Activated T-helper 17 cell treated with anti-CD3 and anti-CD28 coated beads, Interleukin-2, amount 50 U/mL, for 72 hours (primary cell): ENCODE data around the gene CDA. TPM values are rescaled to one million over a fixed set of nuclear protein-coding genes. Genes with fewer than 3 reads are reported as not detected.
A peak's percentile ranks its signal among the peaks of the same experiment; 100 is the strongest.

Experiments
- ATAC-seq: fragments of 150-1000 bp; cut with Tn5 transposase; replicated peaks from 2 replicates; pipeline ENCODE4 v1.10.0; 2021; ENCODE audit warnings: mild to moderate bottlenecking, moderate library complexity
- H3K27ac Mint-ChIP-seq: one replicate; pipeline ENCODE4 v1.8.0; 2022; ENCODE audit warnings: mixed read lengths
- H3K27me3 Mint-ChIP-seq: one replicate; pipeline ENCODE4 v1.8.0; 2022; ENCODE audit warnings: mixed read lengths
- H3K36me3 Mint-ChIP-seq: one replicate; pipeline ENCODE4 v1.8.0; 2022; ENCODE audit warnings: low read depth, mild to moderate bottlenecking, mixed read lengths
- H3K4me1 Mint-ChIP-seq: one replicate; pipeline ENCODE4 v1.8.0; 2022; ENCODE audit warnings: mixed read lengths
- H3K4me3 Mint-ChIP-seq: one replicate; pipeline ENCODE4 v1.8.0; 2022; ENCODE audit warnings: mild to moderate bottlenecking, mixed read lengths
- H3K9me3 Mint-ChIP-seq: one replicate; pipeline ENCODE4 v1.8.0; 2022; ENCODE audit warnings: mixed read lengths
- total RNA-seq, 2 donors: library from RNA; stranded (reverse); gene quantifications; one replicate each; pipeline ENCODE4 v1.2.3, GENCODE V29; 2022

CDA gene
- total RNA-seq, 2 donors from 2014 or later = not detected

GRCh38 chr1:20574686-20575540 lies 14.0 kb upstream of the CDA start:
- peaks cover 41% of the 10 kb centered on the region for H3K27me3 Mint-ChIP-seq

GRCh38 chr1:20575541-20576336 lies 13.2 kb upstream of the CDA start:
- no peaks in the 10 kb centered on the region for H3K4me1 Mint-ChIP-seq
- H3K27me3 Mint-ChIP-seq = peaks cover 36% of the 10 kb centered on the region
- no peak for ATAC-seq
- no peak overlapping the region for H3K27ac Mint-ChIP-seq
- no peaks in the 10 kb centered on the region for H3K36me3 Mint-ChIP-seq
- H3K4me3 Mint-ChIP-seq = no peak overlapping the region
- no peaks in the 10 kb centered on the region for H3K9me3 Mint-ChIP-seq

More at GRCh38 chr1:20574686-20575540, 14.0 kb upstream of the CDA start:
- no peaks in the 10 kb centered on the region for H3K4me1 Mint-ChIP-seq
- no peaks in the 10 kb centered on the region for H3K36me3 Mint-ChIP-seq
- ATAC-seq = peak; percentile 52
- no peaks in the 10 kb centered on the region for H3K9me3 Mint-ChIP-seq
- no peak overlapping the region for H3K27ac Mint-ChIP-seq
- H3K4me3 Mint-ChIP-seq = no peak overlapping the region

- Mint-ChIP-seq H3K4me3 (no peak overlapping the region), H3K36me3 (no peaks in the 10 kb centered on the region), H3K27me3 (peaks cover 29% of the 10 kb centered on the region), H3K4me1 (no peaks in the 10 kb centered on the region), H3K9me3 (no peaks in the 10 kb centered on the region), H3K27ac (no peak overlapping the region)
- ATAC-seq = peak; percentile 46
Observed at GRCh38 chr1:20578062-20578461, 10.8 kb upstream of the CDA start.

- ATAC-seq = no peak
- H3K4me1 Mint-ChIP-seq = no peaks in the 10 kb centered on the region
- no peak overlapping the region for H3K27ac Mint-ChIP-seq
- no peaks in the 10 kb centered on the region for H3K9me3 Mint-ChIP-seq
- H3K36me3 Mint-ChIP-seq = no peaks in the 10 kb centered on the region
- peaks cover 22% of the 10 kb centered on the region for H3K27me3 Mint-ChIP-seq
- H3K4me3 Mint-ChIP-seq = no peak overlapping the region
Observed at GRCh38 chr1:20578721-20579395, 10.0 kb upstream of the CDA start.

GRCh38 chr1:20584890-20585289 lies 4.0 kb upstream of the CDA start:
- Mint-ChIP-seq H3K36me3 (no peaks in the 10 kb centered on the region), H3K4me1 (no peaks in the 10 kb centered on the region), H3K27me3 (peaks cover 30% of the 10 kb centered on the region), H3K9me3 (no peaks in the 10 kb centered on the region), H3K4me3 (no peak overlapping the region), H3K27ac (no peak overlapping the region)
- no peak for ATAC-seq

GRCh38 chr1:20586953-20587660 lies 1.8 kb upstream of the CDA start:
- no peak overlapping the region for H3K4me3 Mint-ChIP-seq
- H3K27ac Mint-ChIP-seq = no peak overlapping the region
- ATAC-seq = no peak
- H3K27me3 Mint-ChIP-seq = peaks cover 43% of the 10 kb centered on the region
- H3K9me3 Mint-ChIP-seq = no peaks in the 10 kb centered on the region
- no peaks in the 10 kb centered on the region for H3K36me3 Mint-ChIP-seq
- no peaks in the 10 kb centered on the region for H3K4me1 Mint-ChIP-seq

- Mint-ChIP-seq H3K27ac (no peak overlapping the region), H3K4me1 (no peaks in the 10 kb centered on the region), H3K9me3 (no peaks in the 10 kb centered on the region), H3K27me3 (peaks cover 47% of the 10 kb centered on the region), H3K4me3 (no peak overlapping the region), H3K36me3 (no peaks in the 10 kb centered on the region)
- no peak for ATAC-seq
Observed at GRCh38 chr1:20587661-20588053, 1.2 kb upstream of the CDA start.

GRCh38 chr1:20589331-20590278 lies 708 bp downstream of the CDA start:
- H3K36me3 Mint-ChIP-seq = no peaks in the 10 kb centered on the region
- no peak overlapping the region for H3K27ac Mint-ChIP-seq
- no peaks in the 10 kb centered on the region for H3K4me1 Mint-ChIP-seq
- no peaks in the 10 kb centered on the region for H3K9me3 Mint-ChIP-seq
- peaks cover 46% of the 10 kb centered on the region for H3K27me3 Mint-ChIP-seq
- no peak for ATAC-seq
- no peak overlapping the region for H3K4me3 Mint-ChIP-seq

- Mint-ChIP-seq H3K9me3 (no peaks in the 10 kb centered on the region), H3K36me3 (no peaks in the 10 kb centered on the region), H3K4me3 (no peak overlapping the region), H3K27me3 (peaks cover 46% of the 10 kb centered on the region), H3K27ac (no peak overlapping the region), H3K4me1 (no peaks in the 10 kb centered on the region)
- ATAC-seq = no peak
Observed at GRCh38 chr1:20590306-20590777, 1.4 kb downstream of the CDA start.

GRCh38 chr1:20593756-20594155 lies 4.9 kb downstream of the CDA start:
- Mint-ChIP-seq H3K4me3 (no peak overlapping the region), H3K27me3 (peaks cover 40% of the 10 kb centered on the region), H3K36me3 (no peaks in the 10 kb centered on the region), H3K9me3 (no peaks in the 10 kb centered on the region), H3K27ac (no peak overlapping the region), H3K4me1 (no peaks in the 10 kb centered on the region)
- no peak for ATAC-seq

- Mint-ChIP-seq H3K4me3 (no peak overlapping the region), H3K27me3 (peaks cover 33% of the 10 kb centered on the region), H3K4me1 (no peaks in the 10 kb centered on the region), H3K9me3 (no peaks in the 10 kb centered on the region), H3K36me3 (no peaks in the 10 kb centered on the region), H3K27ac (no peak overlapping the region)
- ATAC-seq = no peak
Observed at GRCh38 chr1:20594746-20595145, 5.8 kb downstream of the CDA start.

GRCh38 chr1:20596106-20596505 lies 7.2 kb downstream of the CDA start:
- no peak for ATAC-seq
- no peak overlapping the region for H3K4me3 Mint-ChIP-seq
- H3K9me3 Mint-ChIP-seq = no peaks in the 10 kb centered on the region
- peaks cover 24% of the 10 kb centered on the region for H3K27me3 Mint-ChIP-seq
- no peaks in the 10 kb centered on the region for H3K36me3 Mint-ChIP-seq
- no peak overlapping the region for H3K27ac Mint-ChIP-seq
- no peaks in the 10 kb centered on the region for H3K4me1 Mint-ChIP-seq

GRCh38 chr1:20597650-20598049 lies 8.8 kb downstream of the CDA start:
- Mint-ChIP-seq H3K9me3 (no peaks in the 10 kb centered on the region), H3K4me1 (no peaks in the 10 kb centered on the region), H3K27me3 (peaks cover 13% of the 10 kb centered on the region), H3K27ac (no peak overlapping the region), H3K36me3 (no peaks in the 10 kb centered on the region), H3K4me3 (no peak overlapping the region)
- ATAC-seq = no peak
